HCT116 (cell line): Measurements from ENCODE around the gene SORT1. TPM values are rescaled to one million over a fixed set of nuclear protein-coding genes. Genes with fewer than 3 reads are reported as not detected.

ENCODE experiments used
- ATAC-seq: fragments of 200-7000 bp; cut with Tn5 transposase; 2 replicates; pipeline ENCODE4 v1.9.1; 2020; ENCODE audit warnings: mild to moderate bottlenecking, moderate library complexity
- BruUV-seq: library from RNA; stranded (reverse); fragments of 400-500 nt; replicated peaks from 2 replicates; lab custom pipeline; 2021; lab: Mats Ljungman, UMichigan
- CTCF ChIA-PET: fragments of 300-600 bp; sonication (Branson Sonifier 250); formaldehyde crosslinking; loops from one replicate; lab custom pipeline; 2021; ENCODE audit warnings: antibody characterized with exemption; lab: Charles Lee
- POLR2A ChIA-PET: fragments of 300-600, 350-600 bp; sonication (Branson Sonifier 250); formaldehyde crosslinking; loops from one replicate; lab custom pipeline; 2021; ENCODE audit warnings: antibody characterized with exemption; lab: Charles Lee
- RAD21 ChIA-PET, 2 experiments: fragments of 300-600 bp; sonication (Branson Sonifier 250); formaldehyde crosslinking; loops; one replicate each; lab custom pipeline; 2023; ENCODE audit warnings: low total read pairs in 2 of 2; ENCODE audit not compliant: uncharacterized antibody in 2 of 2, unreplicated experiment in 2 of 2, low non-redundant PET in 1 of 2; lab: Charles Lee
- DNase-seq: peaks from one replicate; pipeline ENCODE4 v3.0.0-alpha.2; 2010; ENCODE audit warnings: low read depth, low spot score
- H2AFZ ChIP-seq: fragments of 200-600 bp; shearing (Covaris generic), sonication (generic); 2 replicates; pipeline ENCODE4 v1.6.1; 2017; ENCODE audit warnings: low read depth, mixed run types, mixed read lengths, antibody characterized with exemption, low read length; ENCODE audit not compliant: poor library complexity, severe bottlenecking
- H3K27ac ChIP-seq: 2 replicates; pipeline ENCODE4 v1.5.1; 2012; ENCODE audit warnings: low read depth, low read length
- H3K27me3 ChIP-seq: fragments of 200-600 bp; sonication (generic); 2 replicates; pipeline ENCODE4 v1.6.1; 2016; ENCODE audit warnings: mixed run types, low read length, mixed read lengths; ENCODE audit not compliant: insufficient read depth
- H3K36me3 ChIP-seq, 2 experiments: fragments of 200-500 bp in 1 of 2; fragments of 200-600 bp in 1 of 2; sonication (Bioruptor generic) in 1 of 2; sonication (generic) in 1 of 2; 2 replicates each; pipeline versions ENCODE4 v1.5.1 to v1.6.1; 2014 to 2016; ENCODE audit warnings: low read length in 2 of 2, inconsistent platforms in 1 of 2, mixed read lengths in 1 of 2, mixed run types in 1 of 2; ENCODE audit not compliant: insufficient read depth in 2 of 2, control insufficient read depth in 1 of 2
- H3K4me1 ChIP-seq, 2 experiments: fragments of 200-600 bp in 1 of 2; sonication (generic) in 1 of 2; 2 replicates each; pipeline versions ENCODE4 v1.5.1 to v1.6.1; 2012 to 2017; ENCODE audit warnings: low read length in 2 of 2, inconsistent platforms in 1 of 2, mild to moderate bottlenecking in 1 of 2, mixed read lengths in 1 of 2, mixed run types in 1 of 2, moderate library complexity in 1 of 2; ENCODE audit not compliant: insufficient read depth in 2 of 2, control insufficient read depth in 1 of 2
- H3K4me2 ChIP-seq: fragments of 200-600 bp; sonication (generic); 2 replicates; pipeline ENCODE4 v1.6.1; 2017; ENCODE audit warnings: mixed run types, low read length, mixed read lengths
- H3K4me3 ChIP-seq, 2 experiments: fragments of 200-600 bp in 1 of 2; sonication (generic) in 1 of 2; replicated peaks in 1 of 2; 2 replicates each; pipeline ENCODE4 v1.5.1; 2011 to 2016; ENCODE audit warnings: low read length in 2 of 2, control low read depth in 1 of 2, low read depth in 1 of 2, mild to moderate bottlenecking in 1 of 2, mixed read lengths in 1 of 2, mixed run types in 1 of 2
- H3K79me2 ChIP-seq: fragments of 200-600 bp; sonication (generic); 2 replicates; pipeline ENCODE4 v1.6.1; 2017; ENCODE audit warnings: mild to moderate bottlenecking, mixed run types, low read length, moderate library complexity, mixed read lengths; ENCODE audit not compliant: insufficient read depth
- H3K9ac ChIP-seq: fragments of 200-600 bp; sonication (generic); 2 replicates; pipeline ENCODE4 v1.6.1; 2016; ENCODE audit warnings: low read length, mixed read lengths
- H3K9me2 ChIP-seq: fragments of 200-600 bp; sonication (generic), shearing (Covaris generic); 2 replicates; pipeline ENCODE4 v1.6.1; 2017; ENCODE audit warnings: mixed run types, mild to moderate bottlenecking, moderate library complexity; ENCODE audit not compliant: insufficient read depth
- H3K9me3 ChIP-seq, 2 experiments: fragments of 200-500 bp in 1 of 2; fragments of 200-600 bp in 1 of 2; sonication (Bioruptor generic) in 1 of 2; sonication (generic) in 1 of 2; 2 replicates each; pipeline ENCODE4 v1.6.1; 2014 to 2017; ENCODE audit warnings: low read length in 2 of 2, mixed read lengths in 2 of 2, inconsistent platforms in 1 of 2, low read depth in 1 of 2, mild to moderate bottlenecking in 1 of 2, mixed run types in 1 of 2, moderate library complexity in 1 of 2; ENCODE audit not compliant: control insufficient read depth in 1 of 2, insufficient read depth in 1 of 2
- H4K20me1 ChIP-seq: fragments of 200-600 bp; sonication (generic), shearing (Covaris generic); 2 replicates; pipeline ENCODE4 v1.6.1; 2017; ENCODE audit warnings: mixed run types, mild to moderate bottlenecking, moderate library complexity; ENCODE audit not compliant: insufficient read depth
- CEBPB ChIP-seq: IDR thresholded peaks from 2 replicates; pipeline ENCODE4 v1.6.1; 2012; ENCODE audit warnings: low read depth
- EGR1 ChIP-seq: IDR thresholded peaks from 2 replicates; pipeline ENCODE4 v1.6.1; 2012; ENCODE audit warnings: low read depth
- RAD21 ChIP-seq: IDR thresholded peaks from 2 replicates; pipeline ENCODE4 v1.6.1; 2012; ENCODE audit warnings: low read depth, mild to moderate bottlenecking
- TCF7L2 ChIP-seq: IDR thresholded peaks from 2 replicates; pipeline ENCODE4 v1.7.0; 2011; ENCODE audit warnings: borderline replicate concordance, inconsistent platforms; ENCODE audit not compliant: insufficient read depth, insufficient read length; ENCODE audit errors: extremely low read depth
- intact Hi-C: fragments of 100-400 bp; cut with micrococcal nuclease; formaldehyde crosslinking; loops from 2 replicates; pipeline ENCODE4 v1.10.0; 2022
- total RNA-seq: library from RNA; stranded (reverse); gene quantifications from one replicate; pipeline ENCODE4 v1.2.1, GENCODE V29; 2021; ENCODE audit not compliant: unreplicated experiment
- TF ChIP-seq, protein P1 (sequence below), 3 experiments: fragments of 200-600 bp in 1 of 3; sonication (generic) in 1 of 3; IDR thresholded peaks in 2 of 3; conservative IDR thresholded peaks in 1 of 3; 2 replicates each; pipeline ENCODE4 v1.5.1; 2012 to 2017; ENCODE audit warnings: low read depth in 2 of 3, low read length in 2 of 3, antibody characterized with exemption in 1 of 3, borderline replicate concordance in 1 of 3, control low read depth in 1 of 3, mild to moderate bottlenecking in 1 of 3, mixed read lengths in 1 of 3, mixed run types in 1 of 3, moderate library complexity in 1 of 3; ENCODE audit not compliant: insufficient read depth in 1 of 3
- TF ChIP-seq, protein P2 (sequence below): IDR thresholded peaks from 2 replicates; pipeline ENCODE4 v1.6.1; 2011; ENCODE audit warnings: mild to moderate bottlenecking, low read length, moderate library complexity; ENCODE audit not compliant: insufficient replicate concordance; ENCODE audit errors: extremely low read depth

Gene SORT1
- total RNA-seq, 1 experiment from 2014 or later, result 20.2 TPM

DNA sequence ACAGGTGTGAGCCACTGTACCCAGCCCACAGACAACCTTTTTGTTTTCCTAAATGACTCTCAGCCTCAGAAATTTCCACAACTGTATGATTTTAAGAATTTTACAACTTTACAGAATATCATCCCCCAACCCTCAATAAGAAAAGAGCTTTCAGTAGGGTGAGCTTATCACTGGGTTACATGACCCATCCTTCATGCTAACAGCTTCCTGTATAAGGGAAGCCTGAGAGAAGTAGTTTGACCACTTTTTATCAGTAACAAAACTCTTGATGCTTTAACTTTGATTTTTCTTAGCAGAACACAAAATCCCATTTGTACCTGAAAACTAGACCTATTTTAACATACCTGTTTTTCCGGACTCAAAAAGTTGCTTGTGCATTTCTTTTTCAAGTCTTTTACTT is 81.2 kb downstream of the SORT1 start:
- no peaks in the 10 kb centered on the region for H3K9me2 ChIP-seq
- intact Hi-C loops, result no loop called here
- H3K4me3 ChIP-seq, result no peak overlapping the region
- no peak for DNase-seq
- BruUV-seq, result no TSS peak
- RAD21 ChIA-PET, result no interaction called here
- TF ChIP-seq TCF7L2 (no peak), RAD21 (no peak), EGR1 (no peak), CEBPB (no peak)
- TF ChIP-seq, protein P1, sequence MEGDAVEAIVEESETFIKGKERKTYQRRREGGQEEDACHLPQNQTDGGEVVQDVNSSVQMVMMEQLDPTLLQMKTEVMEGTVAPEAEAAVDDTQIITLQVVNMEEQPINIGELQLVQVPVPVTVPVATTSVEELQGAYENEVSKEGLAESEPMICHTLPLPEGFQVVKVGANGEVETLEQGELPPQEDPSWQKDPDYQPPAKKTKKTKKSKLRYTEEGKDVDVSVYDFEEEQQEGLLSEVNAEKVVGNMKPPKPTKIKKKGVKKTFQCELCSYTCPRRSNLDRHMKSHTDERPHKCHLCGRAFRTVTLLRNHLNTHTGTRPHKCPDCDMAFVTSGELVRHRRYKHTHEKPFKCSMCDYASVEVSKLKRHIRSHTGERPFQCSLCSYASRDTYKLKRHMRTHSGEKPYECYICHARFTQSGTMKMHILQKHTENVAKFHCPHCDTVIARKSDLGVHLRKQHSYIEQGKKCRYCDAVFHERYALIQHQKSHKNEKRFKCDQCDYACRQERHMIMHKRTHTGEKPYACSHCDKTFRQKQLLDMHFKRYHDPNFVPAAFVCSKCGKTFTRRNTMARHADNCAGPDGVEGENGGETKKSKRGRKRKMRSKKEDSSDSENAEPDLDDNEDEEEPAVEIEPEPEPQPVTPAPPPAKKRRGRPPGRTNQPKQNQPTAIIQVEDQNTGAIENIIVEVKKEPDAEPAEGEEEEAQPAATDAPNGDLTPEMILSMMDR (IDR thresholded peaks at IDR 0.05 in 2 of 3, conservative IDR thresholded peaks at IDR 0.05 in 1 of 3; ENCODE audit: borderline replicate concordance in 1 of 3, insufficient read depth in 1 of 3, low read depth in 2 of 3, low read length in 2 of 3), result no peak
- TF ChIP-seq, protein P2, sequence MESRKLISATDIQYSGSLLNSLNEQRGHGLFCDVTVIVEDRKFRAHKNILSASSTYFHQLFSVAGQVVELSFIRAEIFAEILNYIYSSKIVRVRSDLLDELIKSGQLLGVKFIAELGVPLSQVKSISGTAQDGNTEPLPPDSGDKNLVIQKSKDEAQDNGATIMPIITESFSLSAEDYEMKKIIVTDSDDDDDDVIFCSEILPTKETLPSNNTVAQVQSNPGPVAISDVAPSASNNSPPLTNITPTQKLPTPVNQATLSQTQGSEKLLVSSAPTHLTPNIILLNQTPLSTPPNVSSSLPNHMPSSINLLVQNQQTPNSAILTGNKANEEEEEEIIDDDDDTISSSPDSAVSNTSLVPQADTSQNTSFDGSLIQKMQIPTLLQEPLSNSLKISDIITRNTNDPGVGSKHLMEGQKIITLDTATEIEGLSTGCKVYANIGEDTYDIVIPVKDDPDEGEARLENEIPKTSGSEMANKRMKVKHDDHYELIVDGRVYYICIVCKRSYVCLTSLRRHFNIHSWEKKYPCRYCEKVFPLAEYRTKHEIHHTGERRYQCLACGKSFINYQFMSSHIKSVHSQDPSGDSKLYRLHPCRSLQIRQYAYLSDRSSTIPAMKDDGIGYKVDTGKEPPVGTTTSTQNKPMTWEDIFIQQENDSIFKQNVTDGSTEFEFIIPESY, result no peak
- TF ChIP-seq, all 23 proteins: peak for 0
- H3K9me3 ChIP-seq, result no peaks in the 10 kb centered on the region
- H2AFZ ChIP-seq, result no peak overlapping the region
- H3K27me3 ChIP-seq, result no peaks in the 10 kb centered on the region
- H3K36me3 ChIP-seq, result no peaks in the 10 kb centered on the region; a peak in 1 of 4 replicates
- no peaks in the 10 kb centered on the region for H4K20me1 ChIP-seq
- CTCF ChIA-PET, result no interaction called here
- no peak overlapping the region for H3K4me2 ChIP-seq
- H3K79me2 ChIP-seq, result no peaks in the 10 kb centered on the region
- no peaks in the 10 kb centered on the region for H3K4me1 ChIP-seq
- no peak overlapping the region for H3K9ac ChIP-seq
- no peak for ATAC-seq
- POLR2A ChIA-PET, result no interaction called here
- H3K27ac ChIP-seq, result no peak overlapping the region
